Activated CD4-positive, CD25-positive, alpha-beta regulatory T cell treated with anti-CD3 and anti-CD28 coated beads, Interleukin-2, amount 50 U/mL, for 72 hours (primary cell): Measurements from ENCODE around the gene ENTHD1.

Experiments used
- DNase-seq: peaks from one replicate; pipeline ENCODE4 v3.0.0; 2021

The ENTHD1 gene

DNA sequence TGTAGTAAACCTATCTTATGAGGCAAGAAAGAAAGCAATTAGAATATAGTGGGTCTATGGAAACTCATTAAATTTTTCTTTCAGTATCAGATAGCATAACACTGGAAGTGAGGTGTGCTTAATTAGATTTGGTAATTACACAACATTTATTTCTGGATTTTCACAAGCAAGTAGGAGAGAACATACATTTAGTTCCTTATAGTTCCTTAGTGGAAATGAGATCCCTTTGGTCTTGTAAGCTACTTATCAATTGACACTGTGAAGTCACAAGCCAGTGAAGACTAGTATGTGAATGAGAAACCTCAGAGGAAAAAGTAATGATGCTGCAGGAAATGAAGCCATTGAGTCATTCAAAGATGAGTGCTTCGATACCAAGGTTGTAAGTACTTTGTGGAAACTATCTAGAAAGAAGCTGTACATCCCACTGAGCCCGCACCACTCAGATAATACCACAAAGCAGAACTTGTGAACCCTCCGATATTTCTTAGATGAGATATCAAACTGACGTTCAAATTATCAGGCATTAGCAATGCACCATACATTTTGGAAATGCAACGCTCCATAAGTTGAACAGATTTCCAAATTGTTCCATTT lies 53.5 kb downstream of the ENTHD1 start:
- no peak for DNase-seq

DNA sequence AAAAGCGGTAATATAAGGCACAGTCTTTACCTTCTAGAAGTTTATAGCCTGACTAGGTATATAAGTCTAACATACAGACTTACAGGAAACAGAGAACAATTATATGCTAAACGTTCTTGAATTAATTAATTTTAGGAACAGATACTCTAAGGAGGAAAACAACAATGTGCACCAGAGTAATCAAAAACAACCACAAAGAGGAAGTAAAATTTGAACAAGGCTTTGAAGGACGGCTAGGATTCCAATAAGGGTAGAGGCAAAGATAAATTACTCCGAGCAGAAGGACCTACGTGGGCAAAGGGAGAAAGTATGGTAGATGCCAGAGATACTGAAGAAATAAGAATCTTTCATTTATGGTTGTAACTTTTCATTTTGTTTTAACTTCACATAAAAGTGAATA lies 54.4 kb downstream of the ENTHD1 start:
- DNase-seq = no peak

DNA sequence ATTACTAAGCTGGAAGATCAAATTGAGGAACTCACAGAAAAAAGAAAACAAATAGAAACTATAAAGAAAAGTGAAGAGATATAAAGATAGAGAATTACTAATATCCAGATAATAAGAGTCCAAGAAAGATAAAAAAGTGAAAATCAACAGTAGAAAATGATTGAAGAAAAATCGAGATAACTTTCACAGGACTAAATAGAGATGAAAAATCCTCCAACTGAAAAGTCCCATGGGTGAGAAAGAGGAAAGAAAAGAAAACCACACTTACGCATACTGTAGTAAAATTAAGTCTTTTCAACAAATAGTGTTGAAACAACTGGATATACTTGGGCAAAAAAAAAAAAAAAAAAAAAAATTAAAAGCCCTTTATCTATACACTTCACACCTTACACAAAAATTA lies 60.0 kb downstream of the ENTHD1 start:
- no peak for DNase-seq

DNA sequence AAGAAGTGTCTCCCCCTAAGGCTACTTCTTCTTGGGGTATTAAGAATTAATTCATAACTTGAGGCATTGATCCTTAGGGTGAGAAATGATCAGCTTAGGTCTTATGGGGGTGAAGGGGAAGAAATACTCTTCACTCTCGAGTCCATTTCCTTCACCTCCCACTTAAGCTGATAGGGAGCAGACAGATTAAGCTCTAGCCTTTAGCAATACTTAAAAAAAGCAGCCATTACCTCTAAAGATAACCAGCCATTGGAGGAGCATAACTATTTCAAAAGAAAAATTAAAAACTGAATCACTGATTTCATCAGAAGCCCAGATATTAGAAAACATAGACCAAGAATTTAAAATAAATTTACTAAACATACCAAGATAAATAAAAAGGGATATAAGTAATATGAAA lies 60.5 kb downstream of the ENTHD1 start:
- DNase-seq = no peak

DNA sequence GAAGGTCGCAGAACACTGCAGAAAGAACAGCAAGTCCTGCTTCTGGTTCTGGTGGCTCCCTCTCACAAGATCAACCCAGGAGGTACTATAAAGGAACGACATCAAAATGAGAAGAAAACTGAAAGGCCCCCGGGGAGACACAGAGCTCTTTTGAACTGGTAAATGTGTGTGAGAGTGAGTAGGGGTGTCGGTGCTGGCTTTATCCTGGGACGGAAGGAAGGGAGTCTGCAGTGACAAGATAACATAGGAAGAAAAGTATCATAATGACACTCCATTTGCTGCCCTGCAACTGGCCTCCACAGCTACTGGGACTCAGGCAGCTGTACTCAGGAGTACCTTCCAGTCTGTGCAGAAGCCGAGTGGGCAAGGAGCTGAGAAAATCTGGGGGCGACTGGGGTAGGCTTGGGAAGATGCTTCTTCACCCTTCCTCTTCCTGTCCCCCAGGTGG lies 60.9 kb downstream of the ENTHD1 start:
- no peak for DNase-seq

DNA sequence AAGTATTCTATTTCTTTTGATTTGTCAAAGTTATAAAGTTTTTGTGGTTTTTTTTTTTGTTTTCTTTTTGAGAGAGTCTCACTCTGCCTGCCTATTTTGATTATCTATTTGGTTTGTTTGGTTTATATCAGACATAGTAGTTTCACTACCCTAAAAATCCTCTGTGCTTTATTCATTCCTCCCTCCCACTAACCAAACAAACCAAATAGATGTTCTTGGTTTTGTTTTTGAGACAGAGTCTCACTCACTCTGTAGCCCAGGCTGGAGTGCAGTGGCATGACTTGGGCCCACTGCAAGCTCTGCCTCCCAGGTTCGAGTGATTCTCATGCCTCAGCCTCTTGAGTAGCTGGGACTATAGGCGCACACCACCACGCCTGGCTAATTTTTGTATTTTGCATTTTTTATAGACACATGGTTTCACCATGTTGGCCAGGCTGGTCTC lies 67.9 kb downstream of the ENTHD1 start:
- DNase-seq = no peak

DNA sequence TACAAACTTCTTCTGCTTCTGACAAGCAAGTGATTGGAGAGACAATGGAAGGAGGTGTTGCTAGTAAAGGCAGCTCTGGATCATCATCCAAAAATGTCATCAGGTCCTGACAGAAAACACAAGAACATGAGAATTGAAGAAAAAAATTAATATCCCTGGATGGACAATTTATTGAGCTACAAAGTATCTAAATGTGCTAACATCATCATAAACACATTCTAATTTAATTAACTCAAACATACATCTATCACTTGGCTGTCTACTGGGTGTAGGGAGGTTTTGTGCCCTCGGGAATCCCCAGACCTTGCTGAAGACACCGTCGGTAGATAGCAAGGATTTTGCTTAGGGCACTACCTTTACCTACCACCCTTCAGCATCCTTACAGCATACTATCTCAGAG lies 72.6 kb downstream of the ENTHD1 start:
- DNase-seq = no peak

DNA sequence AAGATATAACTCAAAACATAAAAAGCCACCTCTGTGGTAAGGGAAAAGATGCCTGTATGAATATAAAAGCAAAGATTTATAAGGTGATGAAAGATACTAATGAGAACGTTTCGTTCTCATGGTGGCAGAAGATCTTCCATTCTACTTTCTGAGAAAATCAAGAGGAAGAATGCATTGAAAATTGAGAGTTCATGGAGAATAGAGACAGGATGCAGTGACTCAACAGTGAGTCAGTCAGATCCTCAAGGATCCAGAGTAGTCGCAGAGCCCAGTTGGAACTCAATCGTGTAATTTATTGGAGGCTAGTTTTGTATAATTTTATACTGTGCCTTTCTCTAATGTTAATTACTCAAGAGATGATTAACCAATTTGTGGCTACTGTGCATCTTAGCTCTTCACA lies 73.3 kb downstream of the ENTHD1 start:
- DNase-seq = no peak

DNA sequence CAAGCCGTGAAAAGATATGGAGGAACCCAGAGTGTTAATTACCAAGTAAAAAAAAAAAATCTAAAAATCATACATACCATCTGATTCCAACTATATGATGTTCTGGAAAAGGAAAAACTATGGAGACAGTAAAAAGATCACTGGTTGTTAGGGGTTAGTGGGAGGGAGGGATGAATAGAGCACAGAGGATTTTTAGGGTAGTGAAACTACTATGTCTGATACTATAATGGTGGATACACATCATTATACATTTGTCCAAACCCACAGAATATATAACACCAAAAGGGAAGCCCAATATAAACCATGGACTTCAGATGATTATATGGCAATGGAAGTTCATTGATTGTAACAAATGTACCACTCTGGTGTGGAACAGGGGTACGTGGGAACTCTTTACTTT lies 74.1 kb downstream of the ENTHD1 start:
- no peak for DNase-seq

DNA sequence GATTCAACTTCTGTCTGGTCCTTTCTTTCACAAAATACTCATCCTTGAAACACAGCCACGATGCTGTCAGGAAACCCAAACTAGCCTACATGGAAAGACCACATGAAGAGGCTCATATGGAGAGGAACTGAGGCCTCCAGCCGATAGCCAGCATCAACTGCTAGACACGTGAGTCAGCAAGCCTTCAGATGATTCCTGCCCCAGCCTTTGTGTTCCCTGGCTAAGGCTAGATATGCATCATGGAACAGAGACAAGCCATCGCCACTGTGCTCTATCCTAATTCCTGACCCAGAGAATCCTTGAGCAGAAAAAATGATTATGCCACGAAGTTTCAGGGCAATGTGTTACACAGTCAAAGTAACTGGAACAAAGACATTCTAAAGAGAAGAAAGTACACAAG lies 75.5 kb downstream of the ENTHD1 start:
- no peak for DNase-seq

DNA sequence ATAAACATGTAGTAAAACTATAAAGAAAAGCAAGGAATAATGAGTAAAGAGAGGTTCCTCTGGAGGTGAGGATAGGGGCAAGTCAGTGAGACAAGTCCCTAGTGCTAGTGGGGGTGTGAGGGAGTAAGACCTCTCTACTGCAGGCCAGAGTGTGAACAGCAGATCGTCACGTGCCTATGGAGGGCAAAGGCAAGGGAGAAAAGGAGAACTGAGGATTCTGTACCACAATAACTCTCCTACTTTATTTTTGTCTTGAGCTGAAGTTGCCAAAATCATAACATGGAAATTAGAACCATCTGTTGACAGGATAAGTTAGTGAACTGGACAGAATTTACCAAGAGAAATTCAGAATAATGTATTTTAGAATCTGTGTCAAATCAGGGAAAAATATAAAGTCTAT lies 77.6 kb downstream of the ENTHD1 start:
- no peak for DNase-seq

DNA sequence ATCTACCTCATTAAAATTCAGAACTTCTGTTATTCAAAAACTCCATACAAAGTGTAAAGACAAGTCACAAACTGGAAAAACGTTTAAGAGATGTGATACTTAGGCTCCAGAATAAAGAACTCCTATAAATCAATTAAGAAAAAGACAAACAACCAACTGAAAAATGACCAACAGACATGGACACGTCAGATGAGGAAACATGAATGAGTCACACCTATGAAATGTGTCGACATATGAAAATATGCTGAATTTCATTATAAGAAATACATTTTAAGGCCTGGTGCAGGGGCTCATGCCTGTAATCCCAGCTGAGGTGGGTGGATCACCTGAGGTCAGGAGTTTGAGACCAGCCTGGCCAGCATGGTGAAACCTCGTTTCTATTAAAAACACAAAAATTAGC lies 78.7 kb downstream of the ENTHD1 start:
- no peak for DNase-seq

DNA sequence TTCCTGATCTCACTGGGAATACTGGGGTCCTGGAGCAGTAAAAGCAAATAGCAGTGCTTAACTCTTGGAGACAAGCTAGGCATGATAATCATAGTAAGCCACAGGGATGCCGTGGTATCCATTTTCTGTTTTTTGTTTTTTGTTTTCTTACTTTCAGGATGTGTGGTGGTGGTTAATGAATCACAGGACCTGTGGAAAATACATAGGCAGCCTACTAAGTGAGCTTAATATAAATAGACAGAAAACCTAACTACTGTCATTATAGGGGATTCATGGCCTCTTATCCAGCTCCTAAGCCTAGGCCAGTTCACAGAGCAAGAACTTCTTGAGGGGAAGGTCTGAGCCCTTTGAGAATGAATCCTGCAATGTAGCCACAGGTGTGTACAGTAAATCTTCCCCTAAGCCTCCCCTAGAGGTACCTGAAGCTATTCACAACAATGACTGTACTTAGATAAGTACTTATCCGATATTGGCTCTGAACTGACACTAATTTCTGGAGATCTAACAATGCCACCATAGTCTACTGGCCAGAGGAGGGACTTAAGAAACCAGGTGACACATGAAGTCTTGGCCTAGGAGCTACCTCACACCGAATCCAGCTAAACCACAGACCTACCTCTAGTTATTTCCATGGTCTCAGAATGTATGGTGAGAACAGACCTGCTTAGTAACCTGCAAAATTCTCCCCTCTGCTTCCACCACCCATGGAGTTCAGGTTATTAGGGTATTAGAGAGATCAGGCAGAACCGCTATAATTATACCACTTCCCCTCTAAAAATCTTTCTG lies 83.6 kb downstream of the ENTHD1 start:
- no peak for DNase-seq

DNA sequence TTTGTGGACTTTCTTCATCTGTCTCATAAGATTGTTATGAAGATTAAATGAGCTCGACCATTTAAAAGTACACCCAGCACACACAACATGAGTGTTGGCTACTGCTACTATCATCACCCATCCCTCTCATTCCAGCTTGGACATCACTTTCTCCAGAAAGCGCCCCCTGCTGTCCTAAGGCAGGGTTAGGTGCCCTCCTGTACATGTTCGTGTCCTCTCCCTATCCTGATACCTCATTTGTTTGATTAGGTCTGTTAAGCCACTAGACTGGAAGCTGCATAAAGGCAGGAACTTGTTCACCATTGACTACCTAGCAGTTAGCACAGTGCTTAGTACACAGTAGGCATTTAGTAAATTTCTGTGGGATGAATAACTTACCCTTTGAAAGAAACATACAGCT lies 85.5 kb downstream of the ENTHD1 start:
- no peak for DNase-seq

DNA sequence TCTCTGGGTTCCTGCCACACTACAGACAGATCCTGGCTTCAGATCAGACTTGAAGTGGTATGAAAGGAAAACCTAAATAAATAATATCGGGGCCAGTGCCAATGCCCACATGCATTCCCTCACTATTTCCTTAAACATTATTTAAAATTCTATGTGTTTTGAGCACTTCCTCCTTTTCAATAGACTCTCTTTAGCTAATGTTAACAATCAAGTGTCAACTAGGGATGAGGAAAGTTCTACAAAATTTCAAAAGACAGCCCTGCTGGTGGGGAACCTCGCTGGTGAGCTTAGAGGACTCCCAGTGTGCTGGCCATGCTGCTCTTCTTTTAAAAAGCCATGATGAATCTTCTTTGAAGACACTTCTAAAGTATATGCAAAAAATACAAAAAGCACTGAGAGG lies 87.5 kb downstream of the ENTHD1 start:
- no peak for DNase-seq

DNA sequence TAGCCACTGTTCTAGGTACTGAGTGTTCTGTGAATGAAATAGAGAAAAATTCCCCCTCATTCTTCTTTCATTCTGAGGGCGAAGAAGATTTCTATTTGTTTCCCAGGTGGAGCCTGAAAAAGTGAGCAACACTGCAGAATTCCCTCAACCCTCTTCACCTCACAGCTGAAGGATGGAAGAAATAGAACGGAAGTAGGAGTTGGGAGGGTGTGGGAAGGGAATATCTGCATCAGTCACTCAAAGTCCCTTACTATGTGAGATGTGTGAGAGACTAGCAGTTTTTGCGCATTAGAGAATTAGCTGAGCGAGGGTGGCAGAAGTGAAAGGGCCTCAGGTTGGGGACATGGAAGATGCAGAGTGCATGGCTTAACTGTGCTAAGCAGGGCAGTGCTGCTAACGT lies 88.4 kb downstream of the ENTHD1 start:
- no peak for DNase-seq

DNA sequence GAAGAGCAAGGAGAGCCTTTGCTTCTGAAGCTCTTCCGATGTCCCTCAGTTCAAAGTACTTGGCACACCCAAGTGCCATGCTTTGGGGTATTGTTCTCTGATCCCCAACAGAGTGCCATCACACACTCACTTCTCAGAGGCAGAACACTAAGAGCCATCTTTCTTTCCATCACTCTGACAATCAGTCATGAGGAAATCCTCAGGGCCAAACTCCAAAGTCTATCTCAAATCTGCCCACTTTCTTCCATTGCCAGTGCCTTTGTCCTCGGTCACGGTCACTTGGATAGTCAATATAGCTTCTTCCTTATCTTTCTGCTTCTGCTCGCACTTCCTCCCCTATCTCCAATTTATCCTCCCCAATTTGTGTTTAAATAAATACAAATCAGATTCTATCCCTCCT lies 90.9 kb downstream of the ENTHD1 start:
- no peak for DNase-seq

DNA sequence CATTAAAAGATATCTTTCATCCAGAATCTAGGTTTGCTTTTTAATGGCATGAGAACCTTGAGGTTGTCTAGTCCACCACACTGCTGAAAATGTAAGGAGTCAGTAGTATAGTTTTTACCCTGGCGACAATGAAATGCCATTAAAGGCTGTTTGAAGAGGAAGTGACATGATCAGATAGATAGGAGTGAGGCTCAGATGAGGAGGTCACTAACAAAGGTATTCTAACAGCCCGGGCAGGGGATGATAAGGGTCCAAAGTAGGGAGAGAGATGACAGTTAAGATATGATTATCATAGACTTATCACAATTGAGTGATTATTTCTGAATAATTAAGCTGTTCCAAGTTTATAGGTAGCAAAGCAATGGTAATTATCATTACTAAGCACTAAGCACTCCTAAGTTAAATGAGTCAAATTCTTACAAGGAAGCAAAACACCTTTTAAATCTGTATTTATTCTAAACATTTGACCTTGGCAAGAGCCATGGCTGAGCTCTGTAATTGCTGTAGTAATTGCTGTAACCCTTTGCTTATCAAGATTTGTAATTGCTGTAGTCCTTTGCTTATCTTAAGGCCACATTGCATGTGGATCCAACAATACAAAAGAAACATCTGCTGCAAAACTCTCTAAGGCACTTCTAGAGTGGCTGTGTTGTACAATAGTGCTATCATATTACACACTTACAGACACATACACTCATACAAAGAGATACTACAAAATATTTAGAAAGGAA lies 92.6 kb downstream of the ENTHD1 start:
- no peak for DNase-seq

DNA sequence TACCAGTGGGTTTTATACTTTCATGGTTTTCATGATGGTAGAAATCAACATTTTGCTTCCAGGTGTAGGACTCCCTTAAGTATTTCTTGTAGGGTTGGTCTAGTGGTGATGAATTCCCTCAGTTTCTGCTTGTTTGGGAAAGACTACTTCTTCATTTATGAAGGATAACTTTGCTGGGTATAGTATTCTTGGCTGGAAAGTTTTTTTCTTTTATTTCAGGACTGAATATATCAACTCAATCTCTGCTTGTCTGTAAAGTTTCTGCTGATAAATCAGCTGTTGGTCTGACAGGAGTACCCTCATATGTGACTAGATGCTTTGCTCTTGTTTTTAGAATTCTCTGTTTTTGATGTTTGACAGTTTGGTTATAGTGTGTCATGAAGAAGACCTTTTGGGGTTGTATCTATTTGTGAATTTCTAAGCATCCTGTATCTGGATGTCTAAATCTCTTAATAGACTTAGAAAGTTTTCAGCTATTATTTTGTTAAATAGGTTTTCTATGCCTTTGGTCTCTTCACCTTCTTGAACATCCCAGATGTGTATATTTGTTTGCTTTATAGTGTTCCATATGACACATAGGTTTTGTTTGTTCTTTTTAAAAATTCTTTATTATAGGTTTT lies 95.9 kb downstream of the ENTHD1 start:
- no peak for DNase-seq

DNA sequence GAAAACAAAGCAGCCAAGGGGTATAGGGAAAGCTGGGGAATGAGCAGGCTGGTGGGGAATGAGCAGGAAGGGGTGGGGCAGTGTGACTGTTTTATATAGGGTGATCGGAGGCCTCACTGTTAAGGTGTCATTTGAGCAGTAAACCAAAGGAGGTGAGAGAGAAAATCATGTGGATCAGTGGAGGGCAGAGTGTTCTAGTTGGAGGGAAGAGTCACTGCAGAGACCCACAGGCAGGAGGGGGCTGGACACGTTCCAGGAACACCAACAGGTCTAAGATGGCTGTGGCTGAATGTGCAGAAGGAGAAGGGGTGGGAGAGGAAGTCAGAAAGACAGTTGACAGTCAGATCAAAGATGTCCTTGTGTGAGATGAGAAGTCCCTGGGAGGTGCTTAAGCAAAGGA lies 103.8 kb downstream of the ENTHD1 start:
- DNase-seq = no peak

DNA sequence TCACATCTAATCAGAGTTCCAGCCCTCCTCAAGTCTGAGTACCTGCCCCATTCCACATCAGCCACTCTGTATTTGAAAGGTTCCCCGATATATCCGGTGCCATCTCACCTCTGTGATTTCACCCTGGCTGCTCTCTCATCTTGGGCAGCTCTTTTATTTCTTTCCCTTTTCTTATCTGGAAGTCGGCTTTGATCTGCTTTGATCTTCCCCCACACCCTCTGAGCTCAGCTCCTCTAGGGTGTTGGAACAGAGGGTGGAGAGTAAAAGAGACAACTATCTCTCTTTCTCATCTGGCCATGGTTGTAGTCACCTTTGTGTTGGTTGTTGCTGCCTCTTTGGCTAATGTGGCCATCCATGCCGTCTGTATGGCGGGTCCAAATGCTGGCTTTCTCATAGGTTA lies 108.3 kb downstream of the ENTHD1 start:
- no peak for DNase-seq

DNA sequence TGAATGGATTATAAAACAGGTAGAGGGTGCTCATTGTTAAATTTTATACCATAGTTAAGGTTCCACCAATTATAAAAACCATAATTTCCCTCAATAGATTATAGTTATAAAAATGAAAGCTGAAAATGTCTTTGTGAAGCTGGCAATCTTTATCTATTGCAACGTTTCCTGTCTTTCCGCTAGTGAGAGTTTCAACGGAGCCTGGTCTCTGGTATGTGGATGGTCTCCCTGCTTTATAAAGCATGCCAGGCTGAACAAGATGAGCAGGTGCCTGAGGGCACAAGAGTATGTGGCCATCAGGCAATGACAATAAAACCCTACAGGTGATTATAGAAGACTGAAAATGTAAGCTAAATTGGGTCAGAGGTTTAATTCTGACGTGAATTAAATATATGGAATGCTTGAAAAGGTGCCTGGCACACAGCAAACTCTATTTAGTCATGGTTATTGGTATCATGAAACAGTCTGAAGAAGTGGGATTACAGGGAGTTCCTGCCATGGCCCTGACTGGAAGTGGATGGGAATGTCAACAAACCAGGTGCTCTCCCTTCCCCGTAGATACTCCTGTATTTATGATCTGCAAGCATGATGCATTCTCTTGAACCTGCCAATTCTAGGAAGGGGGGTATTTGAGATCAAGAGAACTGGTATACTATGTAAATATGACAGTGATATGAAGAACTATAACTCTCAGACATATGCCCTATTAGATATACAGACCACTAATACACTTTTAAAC lies 115.7 kb downstream of the ENTHD1 start:
- no peak for DNase-seq
